NB4 (cell line): Measurements from ENCODE around the gene COG5.

Source experiments
- DNase-seq: peaks from one replicate; pipeline ENCODE4 v3.0.0; 2010; ENCODE audit warnings: low read depth
- H3K4me3 ChIP-seq: one replicate; pipeline ENCODE4 v1.5.1; 2011; ENCODE audit warnings: mild to moderate bottlenecking, low read depth, low read length, moderate library complexity
- MYC ChIP-seq: IDR thresholded peaks from 2 replicates; pipeline ENCODE4 v1.6.1; 2011; ENCODE audit warnings: low read depth, low read length
- POLR2A ChIP-seq: IDR thresholded peaks from 2 replicates; pipeline ENCODE4 v1.6.1; 2011; ENCODE audit warnings: mild to moderate bottlenecking; ENCODE audit not compliant: insufficient read length; ENCODE audit errors: extremely low read depth
- TF ChIP-seq, protein P1 (sequence below): IDR thresholded peaks from one replicate; pipeline ENCODE4 v1.5.1; 2012; ENCODE audit warnings: low read depth, low read length
- TF ChIP-seq, protein P2 (sequence below): IDR thresholded peaks from 2 replicates; pipeline ENCODE4 v1.6.1; 2011; ENCODE audit warnings: low read depth, low read length

Gene COG5

DNA sequence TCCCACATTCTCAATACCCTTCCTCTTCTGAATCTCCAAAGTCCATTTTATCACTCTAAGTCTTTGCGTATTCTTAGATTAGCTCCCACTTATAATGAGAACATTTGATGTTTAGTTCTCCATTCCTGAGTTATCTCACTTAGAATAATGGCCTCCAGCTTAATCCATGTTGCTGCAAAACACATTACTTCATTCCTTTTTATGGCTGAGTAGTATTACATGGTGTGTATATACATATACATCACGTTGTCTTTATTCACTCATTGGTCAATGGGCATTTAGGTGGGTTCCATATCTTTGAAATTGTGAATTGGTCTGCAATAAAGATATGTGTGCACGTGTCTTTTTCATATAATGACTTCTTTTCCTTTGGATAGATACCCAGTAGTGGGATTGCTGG, 61.6 kb downstream of the COG5 start:
- no peak overlapping the region for H3K4me3 ChIP-seq
- TF ChIP-seq, protein P1, sequence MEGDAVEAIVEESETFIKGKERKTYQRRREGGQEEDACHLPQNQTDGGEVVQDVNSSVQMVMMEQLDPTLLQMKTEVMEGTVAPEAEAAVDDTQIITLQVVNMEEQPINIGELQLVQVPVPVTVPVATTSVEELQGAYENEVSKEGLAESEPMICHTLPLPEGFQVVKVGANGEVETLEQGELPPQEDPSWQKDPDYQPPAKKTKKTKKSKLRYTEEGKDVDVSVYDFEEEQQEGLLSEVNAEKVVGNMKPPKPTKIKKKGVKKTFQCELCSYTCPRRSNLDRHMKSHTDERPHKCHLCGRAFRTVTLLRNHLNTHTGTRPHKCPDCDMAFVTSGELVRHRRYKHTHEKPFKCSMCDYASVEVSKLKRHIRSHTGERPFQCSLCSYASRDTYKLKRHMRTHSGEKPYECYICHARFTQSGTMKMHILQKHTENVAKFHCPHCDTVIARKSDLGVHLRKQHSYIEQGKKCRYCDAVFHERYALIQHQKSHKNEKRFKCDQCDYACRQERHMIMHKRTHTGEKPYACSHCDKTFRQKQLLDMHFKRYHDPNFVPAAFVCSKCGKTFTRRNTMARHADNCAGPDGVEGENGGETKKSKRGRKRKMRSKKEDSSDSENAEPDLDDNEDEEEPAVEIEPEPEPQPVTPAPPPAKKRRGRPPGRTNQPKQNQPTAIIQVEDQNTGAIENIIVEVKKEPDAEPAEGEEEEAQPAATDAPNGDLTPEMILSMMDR: no peak
- no peak for TF ChIP-seq POLR2A
- TF ChIP-seq, protein P2, sequence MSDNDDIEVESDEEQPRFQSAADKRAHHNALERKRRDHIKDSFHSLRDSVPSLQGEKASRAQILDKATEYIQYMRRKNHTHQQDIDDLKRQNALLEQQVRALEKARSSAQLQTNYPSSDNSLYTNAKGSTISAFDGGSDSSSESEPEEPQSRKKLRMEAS: no peak
- TF ChIP-seq MYC: no peak
- DNase-seq: no peak

DNA sequence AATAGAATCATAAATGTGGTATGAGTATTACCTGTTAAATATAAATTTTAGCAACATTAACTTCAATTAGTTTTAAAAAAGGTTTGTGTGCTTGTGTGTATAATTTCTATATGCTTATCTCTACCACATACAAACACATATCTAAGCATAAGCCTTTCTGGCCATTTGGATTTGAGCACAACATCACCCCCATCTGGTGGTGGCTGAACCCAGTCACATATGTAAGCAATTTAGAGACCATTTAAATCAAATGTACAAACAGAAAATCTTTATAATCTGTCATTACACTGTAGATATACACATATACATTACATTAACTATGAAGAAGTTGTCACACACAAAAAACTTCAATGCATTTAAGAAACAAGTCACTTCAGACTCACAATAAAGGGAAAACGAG, 62.1 kb downstream of the COG5 start:
- no peak for TF ChIP-seq MYC
- TF ChIP-seq, protein P1: peak; percentile 57
- no peak overlapping the region for H3K4me3 ChIP-seq
- peak; percentile 69 for DNase-seq

DNA sequence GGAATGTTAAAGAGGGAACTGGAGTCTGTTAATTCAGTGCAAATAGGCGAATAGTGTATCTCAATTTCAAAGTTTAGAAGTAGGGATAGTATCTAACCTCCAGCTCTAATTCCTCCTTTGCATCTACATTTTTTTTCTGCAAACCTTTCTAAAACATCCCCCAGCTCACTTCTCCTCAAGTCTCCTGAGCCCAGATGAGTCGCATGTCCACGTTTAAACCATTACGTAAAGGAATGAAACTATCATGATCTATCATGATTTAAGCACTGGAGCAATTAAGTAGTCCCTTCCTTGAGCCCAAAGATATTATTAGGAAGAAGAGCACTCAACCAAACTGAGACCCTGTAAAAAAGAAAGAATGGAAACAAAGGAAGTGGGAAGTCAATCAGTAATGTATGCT, 64.0 kb downstream of the COG5 start:
- TF ChIP-seq MYC: no peak
- no peak for TF ChIP-seq POLR2A
- TF ChIP-seq, protein P1: no peak
- TF ChIP-seq, protein P2: no peak
- no peak overlapping the region for H3K4me3 ChIP-seq
- DNase-seq: no peak

DNA sequence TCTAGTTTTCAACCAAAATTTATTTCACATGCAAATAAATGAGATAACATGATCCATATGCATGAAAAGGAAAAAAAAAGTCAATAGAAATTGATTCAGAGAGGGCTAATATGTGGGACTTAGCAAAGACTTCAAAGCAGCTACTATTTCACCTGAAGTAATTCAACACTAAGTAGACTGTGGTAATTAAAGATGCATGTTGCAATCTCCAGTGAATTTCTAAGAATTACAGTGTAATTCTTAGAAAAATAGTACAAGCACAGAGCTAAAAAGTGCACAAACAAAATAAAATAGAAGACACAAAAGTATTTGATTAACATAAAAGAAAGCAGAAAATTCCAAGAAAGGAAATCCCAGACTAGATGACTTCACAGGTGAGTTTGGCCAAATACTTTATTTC, 68.2 kb downstream of the COG5 start:
- no peak for DNase-seq
- H3K4me3 ChIP-seq: no peak overlapping the region
- no peak for TF ChIP-seq POLR2A
- TF ChIP-seq, protein P1: no peak
- TF ChIP-seq, protein P2: no peak
- no peak for TF ChIP-seq MYC

DNA sequence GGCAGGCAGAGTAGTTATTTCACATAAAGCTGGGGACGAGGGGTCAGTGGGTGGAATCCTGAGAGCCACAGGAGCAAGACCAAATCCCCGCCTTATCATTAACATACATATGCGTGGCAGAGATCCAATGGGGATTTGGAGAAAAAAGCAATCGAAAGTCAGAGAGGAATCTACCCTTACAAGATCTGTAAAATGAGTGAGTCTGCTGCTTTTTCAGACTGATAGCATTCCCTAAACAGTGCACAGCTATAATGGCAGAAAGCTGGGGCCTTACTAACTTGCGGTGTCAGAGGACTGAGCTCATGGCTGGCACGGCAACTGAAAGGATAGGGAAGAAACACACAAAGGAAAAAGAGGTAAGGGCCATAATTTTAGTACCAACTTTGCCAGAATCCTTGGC, 68.8 kb downstream of the COG5 start:
- no peak overlapping the region for H3K4me3 ChIP-seq
- DNase-seq: no peak
- TF ChIP-seq, protein P2: no peak
- TF ChIP-seq MYC (no peak), POLR2A (no peak)
- TF ChIP-seq, protein P1: no peak

DNA sequence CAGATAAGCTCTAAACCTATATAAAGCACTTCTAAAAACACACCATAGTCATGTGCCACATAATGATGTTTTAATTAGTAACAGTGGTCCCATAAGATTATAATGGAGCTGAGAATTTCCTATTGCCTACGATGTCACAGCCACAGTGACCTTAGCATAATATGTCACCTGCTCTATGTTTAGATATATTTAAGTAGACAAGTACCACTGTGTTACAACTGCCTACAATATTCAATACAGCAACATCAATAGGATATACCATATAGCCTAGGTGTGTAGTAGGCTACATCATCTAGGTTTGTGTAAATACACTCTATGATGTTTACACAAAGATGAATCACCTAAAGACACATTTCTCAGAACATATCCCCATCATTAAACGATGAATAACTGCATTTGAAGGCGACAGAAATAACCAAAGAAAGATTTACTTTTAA, 69.4 kb downstream of the COG5 start:
- no peak overlapping the region for H3K4me3 ChIP-seq
- TF ChIP-seq, protein P2: no peak
- TF ChIP-seq POLR2A (no peak), MYC (no peak)
- TF ChIP-seq, protein P1: no peak
- no peak for DNase-seq
